Measurements from ENCODE around the gene TSPAN18. TPM values are rescaled to one million over a fixed set of nuclear protein-coding genes. Genes with fewer than 3 reads are reported as not detected.

TSPAN18 gene
- total and polyA plus RNA-seq, 9 donors = 2.1 to 35.3 (median 14.4) TPM

GRCh38 chr11:44950625-44951476, 224.1 kb downstream of the TSPAN18 start, which contains the start of gene TP53I11:
Gene TP53I11 (minus strand): TSS chr11:44950883. CDS start chr11:44938335, 12,548 bp downstream.
- TF ChIP-seq POLR2A (IDR thresholded peaks at IDR 0.05) = no peak
- no peak for TF ChIP-seq EP300 (IDR thresholded peaks at IDR 0.05)
- H3K27me3 ChIP-seq = no peaks in the 10 kb centered on the region
- peak within 1 kb of the TSS; percentile 73 for H3K4me3 ChIP-seq
- peak within 1 kb of the TSS in 1 of 2 donors; percentile 49 for H3K27ac ChIP-seq
- 6 to 24% (median 17%) methylated on average over 23 to 83 of the region's 83 CpGs for WGBS, 3 donors
- no peaks in the 10 kb centered on the region for H3K9me3 ChIP-seq
- no peaks in the 10 kb centered on the region for H3K36me3 ChIP-seq
- H3K4me1 ChIP-seq (ENCODE audit: insufficient read depth) = no peaks in the 10 kb centered on the region
- intact Hi-C loops (cut with DNase I) = no loop called here
- DNase-seq = peak; percentile 58 to 81 (median 72)

GRCh38 chr11:44952082-44952481, 225.3 kb downstream of the TSPAN18 start:
- Histone ChIP-seq H3K4me3 (no peak overlapping the region), H3K9me3 (no peaks in the 10 kb centered on the region), H3K27me3 (no peaks in the 10 kb centered on the region), H3K4me1 (ENCODE audit: insufficient read depth) (no peaks in the 10 kb centered on the region), H3K36me3 (no peaks in the 10 kb centered on the region), H3K27ac (no peak overlapping the region)
- TF ChIP-seq CTCF (IDR thresholded peaks at IDR 0.05) (no peak), POLR2A (IDR thresholded peaks at IDR 0.05) (no peak), EP300 (IDR thresholded peaks at IDR 0.05) (no peak)
- no peak for DNase-seq
- 36 to 55% (median 44%) methylated on average over 2 of the region's 2 CpGs for WGBS, 3 donors
- intact Hi-C loops (cut with DNase I) = no loop called here

GRCh38 chr11:44952500-44953260, 225.9 kb downstream of the TSPAN18 start:
- no peaks in the 10 kb centered on the region for H3K9me3 ChIP-seq
- no peaks in the 10 kb centered on the region for H3K36me3 ChIP-seq
- intact Hi-C loops (cut with DNase I) = no loop called here
- no peak overlapping the region for H3K27ac ChIP-seq
- WGBS, 3 donors = 58 to 84% (median 69%) methylated on average over 3 of the region's 3 CpGs
- H3K4me3 ChIP-seq = no peak overlapping the region
- H3K4me1 ChIP-seq (ENCODE audit: insufficient read depth) = no peaks in the 10 kb centered on the region
- H3K27me3 ChIP-seq = no peaks in the 10 kb centered on the region
- no peak for TF ChIP-seq POLR2A (IDR thresholded peaks at IDR 0.05)
- no peak for TF ChIP-seq EP300 (IDR thresholded peaks at IDR 0.05)
- DNase-seq = no peak

- intact Hi-C loops (cut with DNase I) = no loop called here
- Histone ChIP-seq H3K4me1 (ENCODE audit: insufficient read depth) (no peaks in the 10 kb centered on the region), H3K27ac (no peak overlapping the region)
These were observed 227.5 kb downstream of the TSPAN18 start for GRCh38 chr11:44954051-44954906.

More at GRCh38 chr11:44954051-44954906, 227.5 kb downstream of the TSPAN18 start:
- Histone ChIP-seq H3K4me3 (no peak overlapping the region), H3K27me3 (no peaks in the 10 kb centered on the region), H3K36me3 (no peaks in the 10 kb centered on the region), H3K9me3 (no peaks in the 10 kb centered on the region)
- 78 to 80% (median 78%) methylated on average over 12 of the region's 12 CpGs for WGBS, 3 donors
- no peak for DNase-seq
- TF ChIP-seq CTCF (IDR thresholded peaks at IDR 0.05) (no peak), POLR2A (IDR thresholded peaks at IDR 0.05) (no peak)

All from ovary (tissue), 9 donors.